ENCODE results near the gene ZCCHC24. TPM values are rescaled to one million over a fixed set of nuclear protein-coding genes. Genes with fewer than 3 reads are reported as not detected.

Gene ZCCHC24
- total RNA-seq, 4 donors from 2014 or later: 100 to 156 (median 120) TPM

DNA sequence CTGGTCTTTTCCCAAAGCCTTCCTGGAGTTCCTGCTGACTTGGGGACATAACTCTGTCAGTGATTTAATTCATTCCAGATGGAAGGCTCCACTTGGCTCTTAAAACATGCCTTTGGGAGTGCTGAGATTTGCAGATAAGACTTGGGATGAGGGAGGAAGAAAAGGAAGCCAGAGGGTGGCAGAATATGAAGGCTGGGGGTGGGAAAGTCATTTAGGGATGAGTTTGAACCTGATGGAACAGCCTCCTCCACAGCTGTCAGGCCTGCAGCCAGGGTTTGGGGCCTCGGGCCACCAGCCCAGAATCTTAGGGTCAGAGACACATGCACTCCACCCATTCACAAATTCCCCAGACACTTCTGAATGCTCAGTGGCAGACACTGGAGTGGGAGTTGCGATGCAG lies 38.5 kb upstream of the ZCCHC24 start:
- WGBS: 70% methylated on average over 2 of the region's 2 CpGs
- H3K36me3 ChIP-seq: no peaks in the 10 kb centered on the region
- no peaks in the 10 kb centered on the region for H3K27me3 ChIP-seq
- intact Hi-C loops (cut with DNase I): no loop called here
- no peak for DNase-seq (ENCODE audit: extremely low spot score)
- TF ChIP-seq, protein P1, sequence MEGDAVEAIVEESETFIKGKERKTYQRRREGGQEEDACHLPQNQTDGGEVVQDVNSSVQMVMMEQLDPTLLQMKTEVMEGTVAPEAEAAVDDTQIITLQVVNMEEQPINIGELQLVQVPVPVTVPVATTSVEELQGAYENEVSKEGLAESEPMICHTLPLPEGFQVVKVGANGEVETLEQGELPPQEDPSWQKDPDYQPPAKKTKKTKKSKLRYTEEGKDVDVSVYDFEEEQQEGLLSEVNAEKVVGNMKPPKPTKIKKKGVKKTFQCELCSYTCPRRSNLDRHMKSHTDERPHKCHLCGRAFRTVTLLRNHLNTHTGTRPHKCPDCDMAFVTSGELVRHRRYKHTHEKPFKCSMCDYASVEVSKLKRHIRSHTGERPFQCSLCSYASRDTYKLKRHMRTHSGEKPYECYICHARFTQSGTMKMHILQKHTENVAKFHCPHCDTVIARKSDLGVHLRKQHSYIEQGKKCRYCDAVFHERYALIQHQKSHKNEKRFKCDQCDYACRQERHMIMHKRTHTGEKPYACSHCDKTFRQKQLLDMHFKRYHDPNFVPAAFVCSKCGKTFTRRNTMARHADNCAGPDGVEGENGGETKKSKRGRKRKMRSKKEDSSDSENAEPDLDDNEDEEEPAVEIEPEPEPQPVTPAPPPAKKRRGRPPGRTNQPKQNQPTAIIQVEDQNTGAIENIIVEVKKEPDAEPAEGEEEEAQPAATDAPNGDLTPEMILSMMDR (IDR thresholded peaks at IDR 0.05): no peak
- TF ChIP-seq POLR2A (IDR thresholded peaks at IDR 0.05; ENCODE audit: low read depth): no peak
- no peak for TF ChIP-seq EP300 (IDR thresholded peaks at IDR 0.05)
- TF ChIP-seq POLR2AphosphoS5 (IDR thresholded peaks at IDR 0.05): no peak
- H3K9me3 ChIP-seq: no peaks in the 10 kb centered on the region
- H3K27ac ChIP-seq (replicated peaks in 1 of 4): peak overlapping the region; percentile 10 to 66 (median 50)
- H3K4me1 ChIP-seq: peaks cover 3 to 29% (median 23%) of the 10 kb centered on the region in 4 donors
- H3K4me3 ChIP-seq: no peak overlapping the region

DNA sequence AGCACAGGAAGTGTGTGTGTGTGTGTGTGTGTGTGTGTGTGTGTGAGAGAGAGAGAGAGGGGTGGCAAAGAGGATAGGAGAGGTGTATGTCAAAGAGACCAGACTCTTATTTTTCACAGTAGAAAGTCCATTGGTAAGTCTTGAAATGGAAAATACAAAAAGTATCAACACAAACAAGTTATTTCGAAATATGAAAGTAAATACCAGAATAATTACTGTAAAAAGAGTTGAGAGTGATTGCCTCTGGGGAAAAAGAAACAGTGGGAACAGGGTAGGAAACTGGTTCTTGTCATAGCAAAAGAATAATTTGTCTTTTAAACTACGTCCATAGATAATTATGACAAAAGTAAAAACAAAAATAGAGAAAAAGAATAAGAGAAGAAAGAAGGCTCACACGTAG lies 37.9 kb upstream of the ZCCHC24 start:
- peak overlapping the region; percentile 10 to 66 (median 50) for H3K27ac ChIP-seq (replicated peaks in 1 of 4)
- DNase-seq (ENCODE audit: extremely low spot score): no peak
- H3K36me3 ChIP-seq: no peaks in the 10 kb centered on the region
- H3K4me3 ChIP-seq: no peak overlapping the region
- H3K4me1 ChIP-seq: peaks cover 0 to 22% (median 17%) of the 10 kb centered on the region in 4 donors
- H3K9me3 ChIP-seq: no peaks in the 10 kb centered on the region
- WGBS: 80% methylated on average over 3 of the region's 3 CpGs
- H3K27me3 ChIP-seq: no peaks in the 10 kb centered on the region
- no peak for TF ChIP-seq POLR2A (IDR thresholded peaks at IDR 0.05; ENCODE audit: low read depth)
- TF ChIP-seq, protein P1 (IDR thresholded peaks at IDR 0.05): no peak
- TF ChIP-seq POLR2AphosphoS5 (IDR thresholded peaks at IDR 0.05): no peak
- no peak for TF ChIP-seq EP300 (IDR thresholded peaks at IDR 0.05)
- intact Hi-C loops (cut with DNase I): no loop called here

GRCh38 chr10:79482741-79483140 lies 37.3 kb upstream of the ZCCHC24 start:
- Histone ChIP-seq H3K27ac (replicated peaks in 1 of 4) (peak overlapping the region; percentile 0 to 66 (median 50)), H3K36me3 (no peaks in the 10 kb centered on the region), H3K9me3 (no peaks in the 10 kb centered on the region), H3K4me3 (no peak overlapping the region), H3K4me1 (peaks cover 0 to 17% (median 12%) of the 10 kb centered on the region in 4 donors), H3K27me3 (no peaks in the 10 kb centered on the region)
- no peak for DNase-seq (ENCODE audit: extremely low spot score)
- TF ChIP-seq, protein P1 (IDR thresholded peaks at IDR 0.05): no peak
- TF ChIP-seq POLR2A (IDR thresholded peaks at IDR 0.05; ENCODE audit: low read depth) (no peak), EP300 (IDR thresholded peaks at IDR 0.05) (no peak), POLR2AphosphoS5 (IDR thresholded peaks at IDR 0.05) (no peak)
- intact Hi-C loops (cut with DNase I): no loop called here
- WGBS: 80% methylated on average over 4 of the region's 4 CpGs

DNA sequence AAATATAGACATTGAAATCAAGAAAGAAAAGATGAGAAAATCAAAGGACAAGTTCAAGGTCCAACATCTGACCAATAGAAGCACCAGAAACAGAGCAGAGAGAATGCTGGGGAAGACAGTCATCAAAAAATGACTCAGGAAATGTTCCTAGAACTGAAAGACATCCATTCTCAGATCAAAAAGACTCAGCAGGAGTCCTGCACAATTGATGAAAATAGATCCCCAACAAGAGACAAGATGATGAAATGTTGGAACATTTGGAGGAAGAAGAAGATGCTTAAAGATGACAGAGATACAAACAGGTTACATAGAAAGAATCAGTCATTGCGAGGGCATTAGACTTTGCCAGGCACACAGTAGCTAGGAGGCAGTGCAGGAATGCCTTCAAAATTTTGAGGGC lies 36.9 kb upstream of the ZCCHC24 start:
- Histone ChIP-seq H3K27ac (replicated peaks in 1 of 4) (peak overlapping the region in 2 of 4 donors; percentile 0 to 66), H3K4me1 (peaks cover 0 to 12% (median 7%) of the 10 kb centered on the region in 4 donors), H3K36me3 (no peaks in the 10 kb centered on the region), H3K27me3 (no peaks in the 10 kb centered on the region), H3K9me3 (no peaks in the 10 kb centered on the region), H3K4me3 (no peak overlapping the region)
- WGBS: 100% methylated on average over 1 of the region's 1 CpG
- intact Hi-C loops (cut with DNase I): no loop called here
- TF ChIP-seq, protein P1 (IDR thresholded peaks at IDR 0.05): no peak
- no peak for TF ChIP-seq POLR2AphosphoS5 (IDR thresholded peaks at IDR 0.05)
- TF ChIP-seq POLR2A (IDR thresholded peaks at IDR 0.05; ENCODE audit: low read depth): no peak
- TF ChIP-seq EP300 (IDR thresholded peaks at IDR 0.05): no peak
- no peak for DNase-seq (ENCODE audit: extremely low spot score)

Data from esophagus muscularis mucosa (tissue), 4 donors.